DOHH2 (cell line): ENCODE measurements around the gene NCF4.

Experiments
- CTCF ChIP-seq: fragments of 200-600 bp; sonication (generic); IDR thresholded peaks from one replicate; pipeline ENCODE4 v1.5.1; 2014; ENCODE audit warnings: antibody characterized with exemption, mild to moderate bottlenecking, low read depth, low read length; ENCODE audit not compliant: poor library complexity, severe bottlenecking
- EZH2phosphoT487 ChIP-seq: fragments of 200-600 bp; sonication (generic); IDR thresholded peaks from 2 replicates; pipeline ENCODE4 v1.6.1; 2017; ENCODE audit warnings: borderline replicate concordance, mild to moderate bottlenecking, antibody characterized with exemption, low read length, moderate library complexity, mixed read lengths

- TF ChIP-seq CTCF = no peak
- TF ChIP-seq EZH2phosphoT487 = no peak
These were observed 29.1 kb upstream of the NCF4 start for GRCh38 chr22:36831717-36832116.
